Ammon's horn (tissue), 1 donor: ENCODE measurements around the gene MYL10.

Experiments used
- DNase-seq: peaks from one replicate; pipeline ENCODE4 v3.0.0-alpha.2; 2016; ENCODE audit warnings: low spot score

Gene MYL10

GRCh38 chr7:101565601-101566209, 63.4 kb downstream of the MYL10 start:
- no peak for DNase-seq

- no peak for DNase-seq
Measured at GRCh38 chr7:101564778-101565211, 64.3 kb downstream of the MYL10 start.

- no peak for DNase-seq
Measured at GRCh38 chr7:101563943-101564777, 64.9 kb downstream of the MYL10 start.
